Glutamatergic neuron (in vitro differentiated cells): ENCODE data around the gene ZBTB7C. TPM values are rescaled to one million over a fixed set of nuclear protein-coding genes. Genes with fewer than 3 reads are reported as not detected.

Experiments
- DNase-seq: peaks from one replicate; pipeline ENCODE4 v3.0.0; 2022
- H3K27ac Mint-ChIP-seq: one replicate; pipeline ENCODE4 v1.8.0; 2020; ENCODE audit warnings: mild to moderate bottlenecking, mixed read lengths, inconsistent platforms; ENCODE audit not compliant: unreplicated experiment
- H3K27me3 Mint-ChIP-seq: one replicate; pipeline ENCODE4 v1.8.0; 2020; ENCODE audit warnings: mild to moderate bottlenecking, moderate library complexity, mixed read lengths, inconsistent platforms; ENCODE audit not compliant: unreplicated experiment
- H3K36me3 Mint-ChIP-seq: one replicate; pipeline ENCODE4 v1.8.0; 2020; ENCODE audit warnings: mild to moderate bottlenecking, mixed read lengths, inconsistent platforms; ENCODE audit not compliant: unreplicated experiment
- H3K4me1 Mint-ChIP-seq: one replicate; pipeline ENCODE4 v1.8.0; 2020; ENCODE audit warnings: mild to moderate bottlenecking, low read depth, mixed read lengths, inconsistent platforms; ENCODE audit not compliant: unreplicated experiment
- H3K4me3 Mint-ChIP-seq: one replicate; pipeline ENCODE4 v1.8.0; 2020; ENCODE audit warnings: mild to moderate bottlenecking, mixed read lengths, inconsistent platforms; ENCODE audit not compliant: unreplicated experiment
- H3K9me3 Mint-ChIP-seq: one replicate; pipeline ENCODE4 v1.8.0; 2020; ENCODE audit warnings: mild to moderate bottlenecking, moderate library complexity, mixed read lengths, inconsistent platforms; ENCODE audit not compliant: unreplicated experiment
- total RNA-seq: library from RNA; stranded (reverse); fragmentation: NEBNext Ultra II Directional; extraction: Animal tissue kit (Norgen Biotek cat#: 25700); gene quantifications from one replicate; pipeline ENCODE4 v1.2.1, GENCODE V29; 2021; ENCODE audit not compliant: unreplicated experiment
- TF ChIP-seq, protein P1 (sequence below): fragments of 200-600 bp; sonication (generic); IDR thresholded peaks from one replicate; pipeline ENCODE4 v1.5.0; 2021; ENCODE audit not compliant: partially characterized antibody, unreplicated experiment

The ZBTB7C gene
- total RNA-seq, 1 donor from 2014 or later = 10.6 TPM

DNA sequence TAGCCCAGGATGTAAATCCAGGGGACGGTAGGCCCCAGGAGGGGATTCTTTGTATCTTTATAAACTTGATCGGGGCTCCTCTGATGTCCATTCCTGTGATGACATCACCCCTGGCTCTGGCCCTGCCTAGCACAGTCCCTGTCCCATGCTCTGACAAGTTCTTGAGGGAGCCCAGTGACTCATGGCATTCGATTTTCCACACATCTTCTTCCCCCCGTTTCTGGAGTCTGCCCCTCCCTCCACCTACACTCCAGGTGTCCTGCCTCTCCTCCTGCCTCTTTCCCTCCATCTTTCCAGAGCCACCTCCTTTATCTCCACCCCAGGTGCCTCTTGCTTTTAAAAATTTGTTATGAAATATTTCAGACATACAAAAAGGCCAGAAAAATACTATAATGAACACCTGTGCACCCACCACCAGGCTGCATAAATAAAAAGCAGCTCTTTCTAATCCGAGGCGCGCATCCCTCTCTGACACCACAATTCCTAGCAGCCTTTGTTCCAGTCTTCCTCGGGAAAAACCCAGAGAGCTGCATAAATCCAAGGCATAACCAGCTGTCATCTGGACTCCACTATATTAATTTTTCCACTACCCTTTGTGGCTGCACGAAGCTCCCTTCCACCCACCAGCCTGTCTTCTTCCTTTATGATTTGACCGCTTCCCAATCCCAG is 207.7 kb downstream of the ZBTB7C start:
- Mint-ChIP-seq H3K27ac (no peak overlapping the region), H3K9me3 (no peaks in the 10 kb centered on the region), H3K27me3 (peaks cover 9% of the 10 kb centered on the region), H3K4me3 (no peak overlapping the region), H3K4me1 (peaks cover 19% of the 10 kb centered on the region), H3K36me3 (no peaks in the 10 kb centered on the region)
- TF ChIP-seq, protein P1, sequence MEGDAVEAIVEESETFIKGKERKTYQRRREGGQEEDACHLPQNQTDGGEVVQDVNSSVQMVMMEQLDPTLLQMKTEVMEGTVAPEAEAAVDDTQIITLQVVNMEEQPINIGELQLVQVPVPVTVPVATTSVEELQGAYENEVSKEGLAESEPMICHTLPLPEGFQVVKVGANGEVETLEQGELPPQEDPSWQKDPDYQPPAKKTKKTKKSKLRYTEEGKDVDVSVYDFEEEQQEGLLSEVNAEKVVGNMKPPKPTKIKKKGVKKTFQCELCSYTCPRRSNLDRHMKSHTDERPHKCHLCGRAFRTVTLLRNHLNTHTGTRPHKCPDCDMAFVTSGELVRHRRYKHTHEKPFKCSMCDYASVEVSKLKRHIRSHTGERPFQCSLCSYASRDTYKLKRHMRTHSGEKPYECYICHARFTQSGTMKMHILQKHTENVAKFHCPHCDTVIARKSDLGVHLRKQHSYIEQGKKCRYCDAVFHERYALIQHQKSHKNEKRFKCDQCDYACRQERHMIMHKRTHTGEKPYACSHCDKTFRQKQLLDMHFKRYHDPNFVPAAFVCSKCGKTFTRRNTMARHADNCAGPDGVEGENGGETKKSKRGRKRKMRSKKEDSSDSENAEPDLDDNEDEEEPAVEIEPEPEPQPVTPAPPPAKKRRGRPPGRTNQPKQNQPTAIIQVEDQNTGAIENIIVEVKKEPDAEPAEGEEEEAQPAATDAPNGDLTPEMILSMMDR = no peak
- DNase-seq = no peak

DNA sequence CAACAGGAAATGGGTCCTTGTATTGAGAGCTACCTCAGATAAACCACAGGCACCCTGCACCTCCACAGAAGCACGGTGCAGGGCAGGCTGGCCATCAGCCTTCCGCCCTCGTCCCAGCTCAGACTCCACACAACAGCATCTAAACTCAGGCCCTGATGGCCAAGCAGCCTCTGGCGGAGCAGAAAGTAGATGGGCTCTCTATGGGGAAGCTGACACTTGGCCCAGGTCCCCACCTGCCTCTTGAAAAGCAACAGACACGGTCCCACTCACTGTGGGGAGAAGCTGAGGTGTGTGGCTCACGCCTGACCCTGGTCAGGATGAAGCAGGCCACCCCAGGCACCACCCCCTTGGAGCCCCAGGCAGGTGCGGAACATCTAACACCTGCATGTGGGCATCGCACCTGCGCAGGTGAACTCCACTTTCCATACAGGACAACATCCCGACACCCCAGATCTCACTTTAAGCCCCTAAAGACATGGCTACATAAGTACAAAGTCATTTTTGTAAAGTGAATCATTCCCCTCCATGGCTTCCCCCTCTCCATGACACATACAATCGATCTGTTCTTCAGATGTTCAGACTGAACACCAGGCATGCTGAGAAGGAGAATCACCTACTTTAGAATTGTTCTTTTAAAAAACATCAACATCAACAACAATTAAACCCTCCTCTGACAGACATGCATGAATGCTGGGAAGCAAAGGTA is 208.4 kb downstream of the ZBTB7C start:
- H3K9me3 Mint-ChIP-seq = no peaks in the 10 kb centered on the region
- TF ChIP-seq, protein P1 = no peak
- H3K27ac Mint-ChIP-seq = no peak overlapping the region

DNA sequence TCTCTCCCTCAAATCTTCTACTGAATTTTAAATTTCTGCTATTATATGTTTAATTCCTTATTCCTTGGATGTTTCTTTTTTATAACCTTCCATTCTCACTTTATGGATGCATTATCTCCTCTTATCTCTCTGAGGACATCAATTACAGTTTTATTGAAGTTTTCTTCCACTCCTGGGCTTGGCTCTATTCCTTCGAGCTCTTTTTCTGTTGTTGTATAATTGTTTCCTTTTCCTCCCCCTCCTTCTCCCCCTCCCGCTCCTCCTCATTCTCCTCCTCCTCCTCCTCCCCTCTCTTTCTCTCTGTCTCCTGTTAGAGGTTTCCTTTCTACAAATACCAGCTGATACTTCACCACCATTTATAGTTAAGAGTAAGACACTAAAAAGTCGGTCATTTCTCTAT is 209.8 kb downstream of the ZBTB7C start:
- peaks cover 6% of the 10 kb centered on the region for H3K36me3 Mint-ChIP-seq
- peaks cover 2% of the 10 kb centered on the region for H3K9me3 Mint-ChIP-seq
- H3K4me1 Mint-ChIP-seq = peaks cover 13% of the 10 kb centered on the region
- H3K27ac Mint-ChIP-seq = no peak overlapping the region
- no peak for DNase-seq
- peaks cover 13% of the 10 kb centered on the region for H3K27me3 Mint-ChIP-seq
- TF ChIP-seq, protein P1 = no peak
- H3K4me3 Mint-ChIP-seq = no peak overlapping the region

More for the DNA sequence above, 208.4 kb downstream of the ZBTB7C start:
- Mint-ChIP-seq H3K4me3 (no peak overlapping the region), H3K4me1 (peaks cover 19% of the 10 kb centered on the region), H3K36me3 (peaks cover under 1% of the 10 kb centered on the region), H3K27me3 (peaks cover 9% of the 10 kb centered on the region)
- DNase-seq = no peak

DNA sequence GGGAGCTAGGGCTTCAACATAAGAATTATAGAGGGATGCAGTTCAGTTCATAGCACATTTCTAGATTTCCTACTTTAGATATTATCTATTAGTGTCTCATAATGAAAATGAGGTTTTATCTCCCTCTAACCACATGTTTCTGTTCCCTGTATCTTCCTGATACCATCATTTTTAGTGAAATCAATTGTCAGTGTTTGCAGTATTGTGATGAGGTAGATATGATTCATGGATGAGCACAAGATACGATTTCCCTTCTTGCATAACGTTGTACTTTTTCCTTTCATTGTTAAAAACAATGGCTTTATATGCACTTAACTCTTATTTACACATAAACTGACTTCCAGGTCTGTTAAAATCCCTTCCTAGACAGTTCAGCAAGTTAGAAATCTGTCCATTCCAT is 211.4 kb downstream of the ZBTB7C start:
- Mint-ChIP-seq H3K36me3 (peaks cover 6% of the 10 kb centered on the region), H3K27ac (no peak overlapping the region), H3K27me3 (peaks cover 13% of the 10 kb centered on the region), H3K4me3 (no peak overlapping the region), H3K9me3 (peaks cover 2% of the 10 kb centered on the region), H3K4me1 (peaks cover 12% of the 10 kb centered on the region)
- TF ChIP-seq, protein P1 = no peak
- no peak for DNase-seq

DNA sequence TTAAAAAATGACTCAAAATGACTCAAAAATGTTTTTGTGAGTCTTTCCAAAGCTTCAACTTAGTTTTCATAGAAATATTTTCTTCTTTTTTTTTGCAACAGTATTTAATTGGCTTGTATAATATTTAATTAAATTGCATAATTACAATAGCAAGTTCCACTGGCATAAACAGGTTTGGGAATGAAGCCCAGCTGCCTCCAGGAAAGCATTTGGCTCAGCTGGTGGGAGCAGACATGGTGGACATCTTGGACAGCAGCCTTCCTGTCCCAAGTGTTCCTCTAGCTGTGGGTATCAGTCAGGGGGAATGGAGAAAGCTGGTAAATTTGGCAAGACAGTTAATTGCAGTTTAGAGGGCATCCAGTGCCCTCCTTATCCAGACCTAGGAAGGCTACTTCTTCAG is 213.4 kb downstream of the ZBTB7C start:
- Mint-ChIP-seq H3K36me3 (peaks cover 6% of the 10 kb centered on the region), H3K4me1 (peaks cover 7% of the 10 kb centered on the region), H3K4me3 (no peak overlapping the region), H3K27ac (no peak overlapping the region), H3K27me3 (peaks cover 7% of the 10 kb centered on the region), H3K9me3 (peaks cover 2% of the 10 kb centered on the region)
- TF ChIP-seq, protein P1 = no peak
- no peak for DNase-seq
